ENCODE measurements around the gene C1orf198. TPM values are rescaled to one million over a fixed set of nuclear protein-coding genes. Genes with fewer than 3 reads are reported as not detected.

The C1orf198 gene
- total and polyA plus RNA-seq, 2 of the 8 experiments (the other 6 are each of a cell fraction or from before 2014, with no cell fraction given): 30.6 to 45.0 TPM

GRCh38 chr1:230905733-230906132, 37.4 kb upstream of the C1orf198 start:
- CTCF ChIA-PET (ENCODE audit: partially characterized antibody): interaction anchor here (1.1 to 2.4 kb wide), 4 partner anchors 11 to 39 kb away, joined by 3 to 6 read pairs (median 3); no protein-coding TSS in a partner anchor
- Histone ChIP-seq H2BK15ac (ENCODE audit: low read length) (no peak overlapping the region), H3K23ac (ENCODE audit: insufficient read length) (no peak overlapping the region), H2AFZ (ENCODE audit: low read length) (no peak overlapping the region), H3K27ac (ENCODE audit: low read depth, low read length) (no peak overlapping the region), H3K4me2 (ENCODE audit: insufficient read depth in 1 of 2, low read depth in 2 of 2, low read length in 2 of 2) (no peak overlapping the region), H3K56ac (replicated peaks; ENCODE audit: insufficient read length, low read depth, low read length) (no peak overlapping the region), H3K4me3 (ENCODE audit: extremely low read depth in 1 of 4, insufficient read depth in 2 of 4, low read depth in 3 of 4, low read length in 4 of 4) (no peak overlapping the region), H3K27me3 (replicated peaks in 1 of 4; ENCODE audit: control insufficient read depth in 3 of 4, extremely low read depth in 1 of 4, insufficient read depth in 3 of 4, low read length in 3 of 4) (no peaks in the 10 kb centered on the region; a peak in 1 of 7 replicates), H4K91ac (replicated peaks; ENCODE audit: insufficient read length, low read length) (no peak overlapping the region), H2BK5ac (ENCODE audit: low read depth, low read length) (no peak overlapping the region), H3K79me1 (ENCODE audit: low read depth, low read length) (no peaks in the 10 kb centered on the region), H2BK12ac (ENCODE audit: low read depth, low read length) (no peak overlapping the region), H4K8ac (ENCODE audit: extremely low read depth, insufficient read depth, low read length) (peak overlapping the region; percentile 38; the same call in 1 of the 2 replicates), H3K79me2 (ENCODE audit: control insufficient read depth in 1 of 2, insufficient read depth in 2 of 2, low read length in 2 of 2) (no peaks in the 10 kb centered on the region), H3K23me2 (ENCODE audit: low read depth, low read length) (no peaks in the 10 kb centered on the region; the same call in 1 of the 2 replicates), H2BK120ac (replicated peaks; ENCODE audit: low read depth, low read length) (no peak overlapping the region), H3K9ac (replicated peaks in 1 of 4; ENCODE audit: extremely low read depth in 1 of 4, low read depth in 3 of 4, low read length in 3 of 4) (no peak overlapping the region), H3K4me1 (replicated peaks in 1 of 4; ENCODE audit: control insufficient read depth in 3 of 4, insufficient read depth in 4 of 4, low read length in 3 of 4) (no peaks in the 10 kb centered on the region; a peak in 1 of 7 replicates), H4K20me1 (replicated peaks in 1 of 2; ENCODE audit: control insufficient read depth in 1 of 2, insufficient read depth in 2 of 2, low read length in 2 of 2) (peaks cover 0 to 3% of the 10 kb centered on the region in 2 experiments), H3K36me3 (ENCODE audit: control insufficient read depth in 2 of 4, insufficient read depth in 4 of 4, low read length in 3 of 4) (no peaks in the 10 kb centered on the region; a peak in 1 of 8 replicates), H3K14ac (ENCODE audit: insufficient read length) (no peak overlapping the region), H2BK20ac (ENCODE audit: low read length) (no peak overlapping the region), H2AK5ac (ENCODE audit: low read depth, low read length) (no peak overlapping the region), H4K5ac (ENCODE audit: insufficient read length, low read depth, low read length) (no peak overlapping the region), H3K18ac (ENCODE audit: extremely low read depth, low read length) (no peak overlapping the region), H3K4ac (replicated peaks; ENCODE audit: insufficient read length, low read depth, low read length) (no peak overlapping the region), H3K9me3 (ENCODE audit: insufficient read depth in 2 of 2, low read depth in 1 of 2, low read length in 1 of 2) (no peaks in the 10 kb centered on the region)
- DNase-seq (ENCODE audit: low read depth in 1 of 2, low spot score in 2 of 2): no peak
- 85% methylated on average over 5 of the region's 5 CpGs; no CpG with 5 or more reads in 1 of the 2 experiments for WGBS, 2 experiments (ENCODE audit: extremely low coverage in 1 of 2, insufficient coverage in 1 of 2, insufficient read length in 1 of 2, insufficient replicate concordance in 2 of 2, low coverage in 1 of 2, low lambda C conversion rate in 2 of 2, missing lambda C conversion rate in 1 of 2)
- FAIRE-seq: no peak
- POLR2A ChIA-PET (ENCODE audit: partially characterized antibody): no interaction called here
- TF ChIP-seq, protein P1, sequence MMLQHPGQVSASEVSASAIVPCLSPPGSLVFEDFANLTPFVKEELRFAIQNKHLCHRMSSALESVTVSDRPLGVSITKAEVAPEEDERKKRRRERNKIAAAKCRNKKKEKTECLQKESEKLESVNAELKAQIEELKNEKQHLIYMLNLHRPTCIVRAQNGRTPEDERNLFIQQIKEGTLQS (IDR thresholded peaks at IDR 0.05; ENCODE audit: insufficient read depth, low read depth, low read length): no peak
- TF ChIP-seq POLR2A (IDR thresholded peaks at IDR 0.05; ENCODE audit: control extremely low read depth in 1 of 2, low read depth in 2 of 2, low read length in 2 of 2) (no peak), POLR2AphosphoS5 (IDR thresholded peaks at IDR 0.05; ENCODE audit: low read depth, low read length) (no peak), KDM4A (IDR thresholded peaks at IDR 0.05; ENCODE audit: low read depth, low read length, severe bottlenecking) (no peak), EP300 (IDR thresholded peaks at IDR 0.05; ENCODE audit: borderline replicate concordance in 1 of 2, low read depth in 2 of 2, low read length in 2 of 2) (no peak), CHD2 (IDR thresholded peaks at IDR 0.05; ENCODE audit: low read length) (no peak), BRCA1 (IDR thresholded peaks at IDR 0.05; ENCODE audit: low read depth, low read length) (no peak), CBX5 (IDR thresholded peaks at IDR 0.05; ENCODE audit: low read depth, low read length) (no peak), NANOG (IDR thresholded peaks at IDR 0.05; ENCODE audit: insufficient read depth, low read depth, low read length, poor library complexity, severe bottlenecking) (no peak), BCL11A (IDR thresholded peaks at IDR 0.05; ENCODE audit: low read depth in 2 of 2, low read length in 2 of 2) (no peak), YY1 (IDR thresholded peaks at IDR 0.05; ENCODE audit: low read depth, low read length) (no peak), POU5F1 (IDR thresholded peaks at IDR 0.05; ENCODE audit: low read depth, low read length) (no peak), CTBP2 (IDR thresholded peaks at IDR 0.05; ENCODE audit: borderline replicate concordance, insufficient read depth, insufficient read length, low read length) (no peak), BACH1 (IDR thresholded peaks at IDR 0.05; ENCODE audit: low read length) (no peak), SIX5 (IDR thresholded peaks at IDR 0.05; ENCODE audit: low read depth, low read length) (no peak)
